HL-60 (cell line): ENCODE data around the gene NPHP4.

Source experiments
- GABPA ChIP-seq: IDR thresholded peaks from 2 replicates; pipeline ENCODE4 v1.6.1; 2012; ENCODE audit warnings: low read depth
- POLR2AphosphoS5 ChIP-seq: IDR thresholded peaks from 2 replicates; pipeline ENCODE4 v1.6.1; 2012; ENCODE audit warnings: low read depth
- SPI1 ChIP-seq: IDR thresholded peaks from 2 replicates; pipeline ENCODE4 v1.6.1; 2012; ENCODE audit warnings: low read depth, mild to moderate bottlenecking, borderline replicate concordance
- TF ChIP-seq, protein P1 (sequence below): IDR thresholded peaks from one replicate; pipeline ENCODE4 v1.5.1; 2011; ENCODE audit warnings: low read length, control low read depth, inconsistent platforms; ENCODE audit not compliant: insufficient read depth
- TF ChIP-seq, protein P2 (sequence below): IDR thresholded peaks from 2 replicates; pipeline ENCODE4 v1.6.1; 2012; ENCODE audit warnings: low read depth; ENCODE audit not compliant: insufficient replicate concordance

GRCh38 chr1:5859766-5860165, 132.5 kb downstream of the NPHP4 start:
- TF ChIP-seq, protein P1, sequence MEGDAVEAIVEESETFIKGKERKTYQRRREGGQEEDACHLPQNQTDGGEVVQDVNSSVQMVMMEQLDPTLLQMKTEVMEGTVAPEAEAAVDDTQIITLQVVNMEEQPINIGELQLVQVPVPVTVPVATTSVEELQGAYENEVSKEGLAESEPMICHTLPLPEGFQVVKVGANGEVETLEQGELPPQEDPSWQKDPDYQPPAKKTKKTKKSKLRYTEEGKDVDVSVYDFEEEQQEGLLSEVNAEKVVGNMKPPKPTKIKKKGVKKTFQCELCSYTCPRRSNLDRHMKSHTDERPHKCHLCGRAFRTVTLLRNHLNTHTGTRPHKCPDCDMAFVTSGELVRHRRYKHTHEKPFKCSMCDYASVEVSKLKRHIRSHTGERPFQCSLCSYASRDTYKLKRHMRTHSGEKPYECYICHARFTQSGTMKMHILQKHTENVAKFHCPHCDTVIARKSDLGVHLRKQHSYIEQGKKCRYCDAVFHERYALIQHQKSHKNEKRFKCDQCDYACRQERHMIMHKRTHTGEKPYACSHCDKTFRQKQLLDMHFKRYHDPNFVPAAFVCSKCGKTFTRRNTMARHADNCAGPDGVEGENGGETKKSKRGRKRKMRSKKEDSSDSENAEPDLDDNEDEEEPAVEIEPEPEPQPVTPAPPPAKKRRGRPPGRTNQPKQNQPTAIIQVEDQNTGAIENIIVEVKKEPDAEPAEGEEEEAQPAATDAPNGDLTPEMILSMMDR, result no peak
- TF ChIP-seq POLR2AphosphoS5 (no peak), GABPA (no peak), SPI1 (no peak)
- TF ChIP-seq, protein P2, sequence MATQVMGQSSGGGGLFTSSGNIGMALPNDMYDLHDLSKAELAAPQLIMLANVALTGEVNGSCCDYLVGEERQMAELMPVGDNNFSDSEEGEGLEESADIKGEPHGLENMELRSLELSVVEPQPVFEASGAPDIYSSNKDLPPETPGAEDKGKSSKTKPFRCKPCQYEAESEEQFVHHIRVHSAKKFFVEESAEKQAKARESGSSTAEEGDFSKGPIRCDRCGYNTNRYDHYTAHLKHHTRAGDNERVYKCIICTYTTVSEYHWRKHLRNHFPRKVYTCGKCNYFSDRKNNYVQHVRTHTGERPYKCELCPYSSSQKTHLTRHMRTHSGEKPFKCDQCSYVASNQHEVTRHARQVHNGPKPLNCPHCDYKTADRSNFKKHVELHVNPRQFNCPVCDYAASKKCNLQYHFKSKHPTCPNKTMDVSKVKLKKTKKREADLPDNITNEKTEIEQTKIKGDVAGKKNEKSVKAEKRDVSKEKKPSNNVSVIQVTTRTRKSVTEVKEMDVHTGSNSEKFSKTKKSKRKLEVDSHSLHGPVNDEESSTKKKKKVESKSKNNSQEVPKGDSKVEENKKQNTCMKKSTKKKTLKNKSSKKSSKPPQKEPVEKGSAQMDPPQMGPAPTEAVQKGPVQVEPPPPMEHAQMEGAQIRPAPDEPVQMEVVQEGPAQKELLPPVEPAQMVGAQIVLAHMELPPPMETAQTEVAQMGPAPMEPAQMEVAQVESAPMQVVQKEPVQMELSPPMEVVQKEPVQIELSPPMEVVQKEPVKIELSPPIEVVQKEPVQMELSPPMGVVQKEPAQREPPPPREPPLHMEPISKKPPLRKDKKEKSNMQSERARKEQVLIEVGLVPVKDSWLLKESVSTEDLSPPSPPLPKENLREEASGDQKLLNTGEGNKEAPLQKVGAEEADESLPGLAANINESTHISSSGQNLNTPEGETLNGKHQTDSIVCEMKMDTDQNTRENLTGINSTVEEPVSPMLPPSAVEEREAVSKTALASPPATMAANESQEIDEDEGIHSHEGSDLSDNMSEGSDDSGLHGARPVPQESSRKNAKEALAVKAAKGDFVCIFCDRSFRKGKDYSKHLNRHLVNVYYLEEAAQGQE, result no peak
